Endothelial cell of umbilical vein (primary cell): ENCODE measurements around the gene FANCF. TPM values are rescaled to one million over a fixed set of nuclear protein-coding genes. Genes with fewer than 3 reads are reported as not detected.

ENCODE experiments used
- BruUV-seq: library from RNA; stranded (reverse); fragments of 400-500 nt; replicated peaks from 2 replicates; lab custom pipeline; 2021; lab: Mats Ljungman, UMichigan
- CTCF ChIA-PET: fragments of 300-600, 350-600 bp; sonication (Branson Sonifier 250); formaldehyde crosslinking; loops from one replicate; lab custom pipeline; 2021; ENCODE audit warnings: antibody characterized with exemption, inconsistent platforms; lab: Charles Lee
- POLR2A ChIA-PET: fragments of 300-600, 350-600 bp; sonication (Branson Sonifier 250); formaldehyde crosslinking; loops from one replicate; lab custom pipeline; 2021; ENCODE audit warnings: antibody characterized with exemption, inconsistent platforms; lab: Charles Lee
- DNase-seq: peaks from one replicate; pipeline ENCODE4 v3.0.0-alpha.2; 2011; ENCODE audit warnings: low read depth, low spot score
- FAIRE-seq: peaks from 2 replicates; lab custom pipeline; 2011; peaks lifted over from hg19 to GRCh38; lab: Jason Lieb, UNC
- H2AFZ ChIP-seq: 2 replicates; pipeline ENCODE4 v1.6.0; 2012; ENCODE audit warnings: low read depth, low read length, control low read depth, inconsistent platforms
- H3K27ac ChIP-seq: 2 replicates; pipeline ENCODE4 v1.5.1; 2011; ENCODE audit warnings: low read depth, mild to moderate bottlenecking, control low read depth, low read length, moderate library complexity; ENCODE audit not compliant: insufficient read depth
- H3K27me3 ChIP-seq, 2 experiments: 2 replicates each; pipeline versions ENCODE4 v1.6.0 to v1.6.1; 2011; ENCODE audit warnings: low read length in 2 of 2, mixed read lengths in 1 of 2; ENCODE audit not compliant: control insufficient read depth in 2 of 2, insufficient read depth in 2 of 2
- H3K36me3 ChIP-seq, 2 experiments: 2 replicates in 1 of 2; 3 replicates in 1 of 2; pipeline ENCODE4 v1.5.1; 2011; ENCODE audit warnings: low read length in 2 of 2, mild to moderate bottlenecking in 1 of 2, moderate library complexity in 1 of 2; ENCODE audit not compliant: control insufficient read depth in 2 of 2, insufficient read depth in 2 of 2; ENCODE audit errors: extremely low read depth in 1 of 2
- H3K4me1 ChIP-seq: 3 replicates; pipeline ENCODE4 v1.5.1; 2011; ENCODE audit warnings: mild to moderate bottlenecking, low read length; ENCODE audit not compliant: control insufficient read depth, insufficient read depth; ENCODE audit errors: extremely low read depth
- H3K4me2 ChIP-seq: 2 replicates; pipeline ENCODE4 v1.6.1; 2011; ENCODE audit warnings: low read length, control low read depth, mixed read lengths; ENCODE audit not compliant: insufficient read depth
- H3K4me3 ChIP-seq, 3 experiments: fragments of 200-600 bp in 1 of 3; sonication (generic), shearing (Covaris generic) in 1 of 3; replicated peaks in 1 of 3; 2 replicates each; pipeline ENCODE4 v1.5.1; 2011 to 2016; ENCODE audit warnings: control low read depth in 3 of 3, low read length in 3 of 3, mild to moderate bottlenecking in 2 of 3, inconsistent platforms in 1 of 3, low read depth in 1 of 3, moderate library complexity in 1 of 3; ENCODE audit not compliant: insufficient read depth in 1 of 3
- H3K79me2 ChIP-seq: 2 replicates; pipeline ENCODE4 v1.6.0; 2012; ENCODE audit warnings: low read length, inconsistent platforms; ENCODE audit not compliant: control insufficient read depth, insufficient read depth
- H3K9ac ChIP-seq: replicated peaks from 2 replicates; pipeline ENCODE3; 2011; ENCODE audit warnings: low read length, control low read depth; ENCODE audit not compliant: insufficient read depth; ENCODE audit errors: extremely low read depth
- H3K9me1 ChIP-seq: replicated peaks from 3 replicates; pipeline ENCODE4 v1.6.0; 2011; ENCODE audit warnings: mild to moderate bottlenecking, low read length; ENCODE audit not compliant: control insufficient read depth, insufficient read depth; ENCODE audit errors: extremely low read depth
- H3K9me3 ChIP-seq: replicated peaks from 2 replicates; pipeline ENCODE4 v1.5.1; 2012; ENCODE audit warnings: low read length, inconsistent platforms; ENCODE audit not compliant: control insufficient read depth, insufficient read depth
- H4K20me1 ChIP-seq: replicated peaks from 2 replicates; pipeline ENCODE3; 2011; ENCODE audit warnings: mild to moderate bottlenecking, low read length; ENCODE audit not compliant: control insufficient read depth, insufficient read depth; ENCODE audit errors: extremely low read depth
- EZH2 ChIP-seq: IDR thresholded peaks from 2 replicates; pipeline ENCODE4 v1.6.1; 2012; ENCODE audit warnings: borderline replicate concordance, low read depth, mild to moderate bottlenecking, moderate library complexity, low read length, inconsistent platforms; ENCODE audit not compliant: severe bottlenecking
- FOS ChIP-seq: IDR thresholded peaks from 2 replicates; pipeline ENCODE4 v1.6.1; 2011; ENCODE audit warnings: mild to moderate bottlenecking, low read length, moderate library complexity, borderline replicate concordance; ENCODE audit not compliant: insufficient read depth
- GATA2 ChIP-seq: IDR thresholded peaks from 2 replicates; pipeline ENCODE4 v1.7.0; 2011; ENCODE audit warnings: low read depth, mild to moderate bottlenecking, moderate library complexity, mixed read lengths, low read length; ENCODE audit not compliant: insufficient read length, insufficient read depth
- JUN ChIP-seq: IDR thresholded peaks from 2 replicates; pipeline ENCODE4 v1.6.1; 2011; ENCODE audit warnings: borderline replicate concordance, low read depth; ENCODE audit not compliant: insufficient read length, insufficient read depth
- MYC ChIP-seq: IDR thresholded peaks from one replicate; pipeline ENCODE4 v1.6.1; 2011; ENCODE audit warnings: mild to moderate bottlenecking, low read depth, low read length
- POLR2A ChIP-seq: IDR thresholded peaks from 2 replicates; pipeline ENCODE4 v1.6.1; 2012; ENCODE audit warnings: low read depth, mild to moderate bottlenecking, control low read depth, low read length
- POLR2AphosphoS5 ChIP-seq: IDR thresholded peaks from 2 replicates; pipeline ENCODE4 v1.6.1; 2012; ENCODE audit warnings: low read depth, mild to moderate bottlenecking, control low read depth, low read length, moderate library complexity; ENCODE audit not compliant: insufficient read depth
- dilution Hi-C: fragments of 300-500 bp; cut with MboI; formaldehyde crosslinking; loops from one replicate; pipeline ENCODE4 v1.15.0; 2019; ENCODE audit warnings: low sequenced_read_pairs; ENCODE audit not compliant: extremely low pct_ligation_motif_present
- intact Hi-C: fragments of 100-400 bp; cut with micrococcal nuclease; formaldehyde crosslinking; loops from one replicate; pipeline ENCODE4 v1.10.0; 2022
- polyA plus RNA-seq, 4 experiments: library from polyadenylated mRNA; depleted of rRNA in 3 of 4; stranded (reverse) in 3 of 4; unstranded in 1 of 4; fragments of >200 nt; gene quantifications; 2 replicates each; pipeline versions ENCODE4 v1.2.1 to v1.2.3, GENCODE V29; 2011 to 2012; ENCODE audit warnings: missing spikeins in 1 of 4
- total RNA-seq: library from RNA; stranded (reverse); gene quantifications from 2 replicates; pipeline ENCODE4 v1.2.3, GENCODE V29; 2021
- TF ChIP-seq, protein P1 (sequence below), 2 donors: IDR thresholded peaks; 1 replicate in 1 of 2; 2 replicates in 1 of 2; pipeline ENCODE4 v1.5.1; 2011; ENCODE audit warnings: low read length in 2 of 2, mild to moderate bottlenecking in 2 of 2, moderate library complexity in 2 of 2, control low read depth in 1 of 2, inconsistent platforms in 1 of 2, low read depth in 1 of 2; ENCODE audit not compliant: insufficient read depth in 1 of 2; ENCODE audit errors: extremely low read depth in 1 of 2
- TF ChIP-seq, protein P2 (sequence below): IDR thresholded peaks from 2 replicates; pipeline ENCODE4 v1.6.1; 2011; ENCODE audit not compliant: insufficient read depth, insufficient read length

Gene FANCF
- total and polyA plus RNA-seq, 2 donors (not counting 3 experiments of a cell fraction or from before 2014, with no cell fraction given) = 2.6 to 7.6 TPM

DNA sequence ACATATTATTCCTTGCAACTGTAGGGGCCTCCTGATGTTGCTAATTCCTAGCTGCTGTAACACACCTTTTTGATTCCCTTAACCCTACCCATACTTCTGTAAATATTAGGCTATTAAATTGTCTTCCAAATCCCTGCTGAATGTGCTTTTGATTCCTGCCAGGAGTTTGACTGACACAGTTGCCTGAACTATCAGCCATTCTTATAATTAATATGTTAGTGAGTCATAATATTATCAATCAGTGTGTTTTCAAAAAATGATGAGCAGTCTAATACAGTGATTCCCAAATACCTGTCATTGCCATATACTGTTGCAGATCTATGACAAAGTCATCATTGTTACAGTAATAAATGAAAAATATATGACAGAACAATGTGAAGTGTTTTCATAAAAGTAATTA, 15.9 kb upstream of the FANCF start:
- H3K36me3 ChIP-seq = no peaks in the 10 kb centered on the region
- H3K27ac ChIP-seq = no peak overlapping the region
- ChIA-PET CTCF (no interaction called here), POLR2A (no interaction called here)
- H3K9me1 ChIP-seq = no peaks in the 10 kb centered on the region
- no peaks in the 10 kb centered on the region for H4K20me1 ChIP-seq
- H3K4me2 ChIP-seq = no peak overlapping the region
- no peak overlapping the region for H3K9ac ChIP-seq
- dilution Hi-C loops (no loop called here), intact Hi-C loops (no loop called here)
- H3K79me2 ChIP-seq = no peaks in the 10 kb centered on the region
- H3K4me3 ChIP-seq = no peak overlapping the region
- FAIRE-seq (no peak), DNase-seq (no peak)
- no TSS peak for BruUV-seq
- H3K4me1 ChIP-seq = no peaks in the 10 kb centered on the region
- H2AFZ ChIP-seq = no peak overlapping the region
- TF ChIP-seq GATA2 = no peak
- TF ChIP-seq EZH2 = no peak
- TF ChIP-seq, protein P1, sequence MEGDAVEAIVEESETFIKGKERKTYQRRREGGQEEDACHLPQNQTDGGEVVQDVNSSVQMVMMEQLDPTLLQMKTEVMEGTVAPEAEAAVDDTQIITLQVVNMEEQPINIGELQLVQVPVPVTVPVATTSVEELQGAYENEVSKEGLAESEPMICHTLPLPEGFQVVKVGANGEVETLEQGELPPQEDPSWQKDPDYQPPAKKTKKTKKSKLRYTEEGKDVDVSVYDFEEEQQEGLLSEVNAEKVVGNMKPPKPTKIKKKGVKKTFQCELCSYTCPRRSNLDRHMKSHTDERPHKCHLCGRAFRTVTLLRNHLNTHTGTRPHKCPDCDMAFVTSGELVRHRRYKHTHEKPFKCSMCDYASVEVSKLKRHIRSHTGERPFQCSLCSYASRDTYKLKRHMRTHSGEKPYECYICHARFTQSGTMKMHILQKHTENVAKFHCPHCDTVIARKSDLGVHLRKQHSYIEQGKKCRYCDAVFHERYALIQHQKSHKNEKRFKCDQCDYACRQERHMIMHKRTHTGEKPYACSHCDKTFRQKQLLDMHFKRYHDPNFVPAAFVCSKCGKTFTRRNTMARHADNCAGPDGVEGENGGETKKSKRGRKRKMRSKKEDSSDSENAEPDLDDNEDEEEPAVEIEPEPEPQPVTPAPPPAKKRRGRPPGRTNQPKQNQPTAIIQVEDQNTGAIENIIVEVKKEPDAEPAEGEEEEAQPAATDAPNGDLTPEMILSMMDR (IDR thresholded peaks at IDR 0.05; ENCODE audit: extremely low read depth in 1 of 2, insufficient read depth in 1 of 2, low read depth in 1 of 2, low read length in 2 of 2) = no peak
- TF ChIP-seq MYC = no peak
- TF ChIP-seq POLR2A = no peak
- no peak for TF ChIP-seq POLR2AphosphoS5
- TF ChIP-seq, protein P2, sequence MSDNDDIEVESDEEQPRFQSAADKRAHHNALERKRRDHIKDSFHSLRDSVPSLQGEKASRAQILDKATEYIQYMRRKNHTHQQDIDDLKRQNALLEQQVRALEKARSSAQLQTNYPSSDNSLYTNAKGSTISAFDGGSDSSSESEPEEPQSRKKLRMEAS = no peak
- no peak for TF ChIP-seq FOS
- no peak for TF ChIP-seq JUN
- no peaks in the 10 kb centered on the region for H3K27me3 ChIP-seq
- no peaks in the 10 kb centered on the region for H3K9me3 ChIP-seq
